Measurements from ENCODE around the gene OSR1. TPM values are rescaled to one million over a fixed set of nuclear protein-coding genes. Genes with fewer than 3 reads are reported as not detected.

The OSR1 gene
- total and polyA plus RNA-seq, 8 donors: 1.2 to 39.4 (median 5.9) TPM

DNA sequence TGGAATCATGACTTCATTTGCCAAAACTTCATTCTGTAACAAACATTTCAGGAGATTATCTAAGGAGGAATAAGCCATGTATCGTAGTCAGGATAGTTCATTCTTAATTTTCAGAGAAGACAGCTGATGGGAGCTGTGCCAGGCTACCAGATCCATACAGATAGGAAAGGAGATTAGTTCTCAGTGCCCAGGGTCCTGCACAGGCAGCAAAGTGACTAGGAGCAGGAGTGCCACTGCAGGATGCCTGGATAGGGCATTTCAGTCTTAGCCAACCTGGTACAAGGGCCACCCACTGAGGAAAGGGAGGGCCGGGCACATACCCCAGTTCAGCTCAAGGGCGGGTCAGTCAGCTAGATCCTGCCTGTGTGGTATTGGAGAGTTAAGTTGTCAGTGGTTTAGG is 6.7 kb upstream of the OSR1 start:
- intact Hi-C loops (cut with DNase I; ENCODE audit: low total_unique reads): loop anchor here (5.0 to 10.0 kb wide), 2 partner anchors 618 to 840 kb away; no protein-coding TSS in a partner anchor
- no peak overlapping the region for H3K4me3 ChIP-seq
- H3K27me3 ChIP-seq: peaks cover 0 to 38% (median 11%) of the 10 kb centered on the region in 3 donors
- H3K36me3 ChIP-seq: no peaks in the 10 kb centered on the region
- no peak for DNase-seq
- WGBS, 5 donors: 75 to 86% (median 79%) methylated on average over 3 of the region's 3 CpGs
- H3K9me3 ChIP-seq: no peaks in the 10 kb centered on the region
- TF ChIP-seq, protein P1, sequence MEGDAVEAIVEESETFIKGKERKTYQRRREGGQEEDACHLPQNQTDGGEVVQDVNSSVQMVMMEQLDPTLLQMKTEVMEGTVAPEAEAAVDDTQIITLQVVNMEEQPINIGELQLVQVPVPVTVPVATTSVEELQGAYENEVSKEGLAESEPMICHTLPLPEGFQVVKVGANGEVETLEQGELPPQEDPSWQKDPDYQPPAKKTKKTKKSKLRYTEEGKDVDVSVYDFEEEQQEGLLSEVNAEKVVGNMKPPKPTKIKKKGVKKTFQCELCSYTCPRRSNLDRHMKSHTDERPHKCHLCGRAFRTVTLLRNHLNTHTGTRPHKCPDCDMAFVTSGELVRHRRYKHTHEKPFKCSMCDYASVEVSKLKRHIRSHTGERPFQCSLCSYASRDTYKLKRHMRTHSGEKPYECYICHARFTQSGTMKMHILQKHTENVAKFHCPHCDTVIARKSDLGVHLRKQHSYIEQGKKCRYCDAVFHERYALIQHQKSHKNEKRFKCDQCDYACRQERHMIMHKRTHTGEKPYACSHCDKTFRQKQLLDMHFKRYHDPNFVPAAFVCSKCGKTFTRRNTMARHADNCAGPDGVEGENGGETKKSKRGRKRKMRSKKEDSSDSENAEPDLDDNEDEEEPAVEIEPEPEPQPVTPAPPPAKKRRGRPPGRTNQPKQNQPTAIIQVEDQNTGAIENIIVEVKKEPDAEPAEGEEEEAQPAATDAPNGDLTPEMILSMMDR (IDR thresholded peaks at IDR 0.05): no peak
- no peak for TF ChIP-seq EP300 (IDR thresholded peaks at IDR 0.05)
- no peak for TF ChIP-seq POLR2A (IDR thresholded peaks at IDR 0.05)
- no peak for TF ChIP-seq POLR2AphosphoS5 (IDR thresholded peaks at IDR 0.05)
- H3K27ac ChIP-seq: no peak overlapping the region
- H3K4me1 ChIP-seq: peaks cover 5 to 30% (median 23%) of the 10 kb centered on the region in 4 donors

- TF ChIP-seq POLR2AphosphoS5 (IDR thresholded peaks at IDR 0.05): no peak
- TF ChIP-seq EP300 (IDR thresholded peaks at IDR 0.05): no peak
- no peak for TF ChIP-seq POLR2A (IDR thresholded peaks at IDR 0.05)
- TF ChIP-seq, protein P1 (IDR thresholded peaks at IDR 0.05): no peak
Observed at GRCh38 chr2:19364014-19364413, 5.6 kb upstream of the OSR1 start.

GRCh38 chr2:19363474-19363778 is 5.0 kb upstream of the OSR1 start:
- no peaks in the 10 kb centered on the region for H3K9me3 ChIP-seq
- H3K4me3 ChIP-seq: peak overlapping the region; percentile 49 to 60 (median 56)
- WGBS, 5 donors: 3 to 18% (median 5%) methylated on average over 20 of the region's 20 CpGs
- peaks cover 0 to 55% (median 27%) of the 10 kb centered on the region in 3 donors for H3K27me3 ChIP-seq
- no peak for DNase-seq
- H3K4me1 ChIP-seq: peaks cover 13 to 42% (median 33%) of the 10 kb centered on the region in 4 donors
- intact Hi-C loops (cut with DNase I; ENCODE audit: low total_unique reads): loop anchor here (10.0 kb wide), 1 partner anchor 839 kb away; no protein-coding TSS in a partner anchor
- H3K27ac ChIP-seq: peak overlapping the region in 3 of 5 donors; percentile 49 to 72 (median 67)
- no peaks in the 10 kb centered on the region for H3K36me3 ChIP-seq
- TF ChIP-seq EP300 (IDR thresholded peaks at IDR 0.05) (no peak), POLR2AphosphoS5 (IDR thresholded peaks at IDR 0.05) (no peak), POLR2A (IDR thresholded peaks at IDR 0.05) (no peak)
- TF ChIP-seq, protein P1 (IDR thresholded peaks at IDR 0.05): no peak

More at GRCh38 chr2:19364014-19364413, 5.6 kb upstream of the OSR1 start:
- Histone ChIP-seq H3K4me1 (peaks cover 7 to 36% (median 27%) of the 10 kb centered on the region in 4 donors), H3K4me3 (no peak overlapping the region), H3K9me3 (no peaks in the 10 kb centered on the region), H3K36me3 (no peaks in the 10 kb centered on the region), H3K27me3 (peaks cover 0 to 50% (median 21%) of the 10 kb centered on the region in 3 donors), H3K27ac (no peak overlapping the region)
- intact Hi-C loops (cut with DNase I; ENCODE audit: low total_unique reads): loop anchor here (10.0 kb wide), 1 partner anchor 839 kb away; no protein-coding TSS in a partner anchor
- 56 to 78% (median 75%) methylated on average over 3 of the region's 3 CpGs for WGBS, 5 donors
- peak in 1 of 2 donors; percentile 22 for DNase-seq

- Histone ChIP-seq H3K9me3 (no peaks in the 10 kb centered on the region), H3K36me3 (no peaks in the 10 kb centered on the region), H3K4me3 (peak overlapping the region; percentile 49 to 60 (median 56)), H3K27ac (peak overlapping the region; percentile 39 to 72 (median 56)), H3K4me1 (peaks cover 18 to 47% (median 37%) of the 10 kb centered on the region in 4 donors), H3K27me3 (peaks cover 0 to 61% (median 32%) of the 10 kb centered on the region in 3 donors)
- DNase-seq: peak; percentile 78 to 94
- intact Hi-C loops (cut with DNase I; ENCODE audit: low total_unique reads): loop anchor here (10.0 kb wide), 1 partner anchor 838 kb away; no protein-coding TSS in a partner anchor
- TF ChIP-seq POLR2A (IDR thresholded peaks at IDR 0.05): no peak
- TF ChIP-seq POLR2AphosphoS5 (IDR thresholded peaks at IDR 0.05): peak in 1 of 3 donors; percentile 36
- TF ChIP-seq, protein P1 (IDR thresholded peaks at IDR 0.05): peak in 4 of 7 experiments; percentile 65 to 80 (median 74)
- no peak for TF ChIP-seq EP300 (IDR thresholded peaks at IDR 0.05)
- WGBS, 5 donors: 0 to 1% (median 1%) methylated on average over 33 of the region's 33 CpGs
Observed at GRCh38 chr2:19362755-19363473, 4.5 kb upstream of the OSR1 start.
